Osteoblast (primary cell): ENCODE results near the gene PKP1. TPM values are rescaled to one million over a fixed set of nuclear protein-coding genes. Genes with fewer than 3 reads are reported as not detected.

ENCODE experiments used
- DNase-seq: peaks from one replicate; pipeline ENCODE4 v3.0.0; 2011; ENCODE audit warnings: low spot score, mixed read lengths; ENCODE audit not compliant: insufficient read length; ENCODE audit errors: missing footprints
- H2AFZ ChIP-seq: 2 replicates; pipeline ENCODE4 v1.6.0; 2011; ENCODE audit warnings: mild to moderate bottlenecking, low read length
- H3K27ac ChIP-seq: 2 replicates; pipeline ENCODE4 v1.5.1; 2011; ENCODE audit warnings: mild to moderate bottlenecking, low read depth, low read length, moderate library complexity
- H3K27me3 ChIP-seq: 2 replicates; pipeline ENCODE4 v1.6.0; 2012; ENCODE audit warnings: mild to moderate bottlenecking, control low read depth, inconsistent platforms, low read length, moderate library complexity; ENCODE audit not compliant: insufficient read depth
- H3K36me3 ChIP-seq: 2 replicates; pipeline ENCODE4 v1.5.1; 2011; ENCODE audit warnings: mild to moderate bottlenecking, low read length, control low read depth, moderate library complexity; ENCODE audit not compliant: insufficient read depth
- H3K4me1 ChIP-seq: 2 replicates; pipeline ENCODE4 v1.5.1; 2011; ENCODE audit warnings: mild to moderate bottlenecking, low read length, control low read depth, moderate library complexity; ENCODE audit not compliant: insufficient read depth
- H3K4me2 ChIP-seq: 2 replicates; pipeline ENCODE4 v1.6.0; 2011; ENCODE audit warnings: mild to moderate bottlenecking, low read length; ENCODE audit not compliant: insufficient read depth
- H3K4me3 ChIP-seq: fragments of 200-600 bp; sonication (generic); 3 replicates; pipeline ENCODE4 v1.5.1; 2012; ENCODE audit warnings: mild to moderate bottlenecking, low read length, inconsistent platforms; ENCODE audit not compliant: insufficient read depth
- H3K79me2 ChIP-seq: 2 replicates; pipeline ENCODE4 v1.6.0; 2012; ENCODE audit warnings: mild to moderate bottlenecking, low read length, control low read depth, inconsistent platforms; ENCODE audit not compliant: insufficient read depth
- H3K9me3 ChIP-seq: 2 replicates; pipeline ENCODE4 v1.5.1; 2011; ENCODE audit warnings: low read depth, low read length, control low read depth
- H4K20me1 ChIP-seq: 2 replicates; pipeline ENCODE4 v1.6.0; 2012; ENCODE audit warnings: mild to moderate bottlenecking, low read length, control low read depth; ENCODE audit not compliant: insufficient read depth
- CTCF ChIP-seq: IDR thresholded peaks from 2 replicates; pipeline ENCODE4 v1.5.1; 2011; ENCODE audit warnings: mild to moderate bottlenecking, low read depth, low read length, moderate library complexity; ENCODE audit errors: extremely low read depth
- total RNA-seq: library from RNA; depleted of rRNA; stranded (reverse); fragments of >200 nt; gene quantifications from 2 replicates; pipeline ENCODE4 v1.2.3, GENCODE V29; 2012

The PKP1 gene
- total RNA-seq, 1 donor = under 0.01 TPM

GRCh38 chr1:201332021-201332420 is 48.7 kb downstream of the PKP1 start:
- peak; percentile 35 for DNase-seq
- Histone ChIP-seq H3K27me3 (no peaks in the 10 kb centered on the region), H4K20me1 (no peaks in the 10 kb centered on the region), H3K9me3 (no peaks in the 10 kb centered on the region), H3K4me3 (no peak overlapping the region), H2AFZ (no peak overlapping the region), H3K79me2 (no peaks in the 10 kb centered on the region), H3K4me1 (peaks cover 6% of the 10 kb centered on the region), H3K4me2 (no peak overlapping the region), H3K27ac (no peak overlapping the region), H3K36me3 (no peaks in the 10 kb centered on the region)
- no peak for TF ChIP-seq CTCF

- H3K79me2 ChIP-seq = no peaks in the 10 kb centered on the region
- peaks cover 6% of the 10 kb centered on the region for H3K4me1 ChIP-seq
- H3K27ac ChIP-seq = no peak overlapping the region
- H4K20me1 ChIP-seq = no peaks in the 10 kb centered on the region
- no peaks in the 10 kb centered on the region for H3K9me3 ChIP-seq
- no peak overlapping the region for H3K4me3 ChIP-seq
- H3K36me3 ChIP-seq = no peaks in the 10 kb centered on the region
- no peak overlapping the region for H3K4me2 ChIP-seq
- peaks cover 3% of the 10 kb centered on the region for H3K27me3 ChIP-seq
- TF ChIP-seq CTCF = no peak
- no peak for DNase-seq
- no peak overlapping the region for H2AFZ ChIP-seq
These were observed 49.5 kb downstream of the PKP1 start for GRCh38 chr1:201332616-201333335.

GRCh38 chr1:201334325-201335173 is 51.2 kb downstream of the PKP1 start:
- Histone ChIP-seq H3K79me2 (no peaks in the 10 kb centered on the region), H3K27ac (no peak overlapping the region), H4K20me1 (no peaks in the 10 kb centered on the region), H3K27me3 (peaks cover 3% of the 10 kb centered on the region), H3K9me3 (no peaks in the 10 kb centered on the region), H3K36me3 (no peaks in the 10 kb centered on the region), H3K4me3 (no peak overlapping the region), H2AFZ (no peak overlapping the region), H3K4me2 (no peak overlapping the region), H3K4me1 (peaks cover 3% of the 10 kb centered on the region)
- no peak for DNase-seq
- TF ChIP-seq CTCF = no peak

GRCh38 chr1:201335174-201335870 is 52.0 kb downstream of the PKP1 start:
- H3K27ac ChIP-seq = no peak overlapping the region
- no peak overlapping the region for H2AFZ ChIP-seq
- no peak overlapping the region for H3K4me3 ChIP-seq
- no peaks in the 10 kb centered on the region for H4K20me1 ChIP-seq
- TF ChIP-seq CTCF = no peak
- no peaks in the 10 kb centered on the region for H3K9me3 ChIP-seq
- peaks cover 6% of the 10 kb centered on the region for H3K27me3 ChIP-seq
- H3K79me2 ChIP-seq = no peaks in the 10 kb centered on the region
- no peak for DNase-seq
- H3K4me2 ChIP-seq = no peak overlapping the region
- no peaks in the 10 kb centered on the region for H3K36me3 ChIP-seq
- no peaks in the 10 kb centered on the region for H3K4me1 ChIP-seq
